NCI-H2196 (cell line): ENCODE measurements around the gene DNMT3A.

Experiments used
- DNase-seq: peaks from one replicate; lab custom pipeline; 2025; ENCODE audit not compliant: unreplicated experiment; lab: John Stamatoyannopoulos, UW

The DNMT3A gene

GRCh38 chr2:25245141-25245540 lies 96.6 kb downstream of the DNMT3A start:
- no peak for DNase-seq

- no peak for DNase-seq
Observed at GRCh38 chr2:25243995-25244394, 97.7 kb downstream of the DNMT3A start.

DNA sequence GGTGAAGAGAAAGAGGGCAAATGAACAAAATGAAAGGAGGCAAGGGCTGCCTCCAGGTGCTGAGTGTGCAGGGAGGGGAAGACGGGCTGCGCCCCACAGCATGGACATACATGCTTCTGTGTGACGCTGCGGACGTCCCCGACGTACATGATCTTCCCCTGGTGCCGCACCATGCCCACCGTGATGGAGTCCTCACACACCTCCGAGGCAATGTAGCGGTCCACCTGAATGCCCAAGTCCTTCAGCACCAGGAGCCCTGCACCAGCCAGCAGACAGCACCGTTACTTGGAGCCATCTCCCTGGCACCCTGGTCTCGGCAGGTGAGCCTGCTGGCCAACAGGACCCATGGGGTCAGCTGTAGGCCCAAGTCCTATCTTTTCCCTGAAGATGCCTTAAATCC lies 100.3 kb downstream of the DNMT3A start:
- DNase-seq, result no peak

DNA sequence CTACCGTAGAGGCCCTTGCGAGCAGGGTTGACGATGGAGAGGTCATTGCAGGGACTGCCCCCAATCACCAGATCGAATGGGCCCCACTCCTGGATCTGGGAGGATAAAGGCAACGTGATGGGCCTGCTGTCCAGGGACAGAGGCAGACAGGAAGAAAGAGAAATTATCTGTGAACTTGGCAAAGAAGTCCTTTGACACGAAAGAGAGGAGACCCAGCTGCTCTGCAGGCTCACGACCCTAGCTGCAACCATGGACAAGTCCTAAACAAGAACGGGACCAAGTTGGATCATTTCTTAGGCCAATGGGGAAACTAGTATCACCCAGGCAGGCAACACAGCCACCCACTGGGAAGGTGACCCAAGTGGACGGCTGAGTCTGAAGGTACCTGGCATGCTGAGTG lies 101.1 kb downstream of the DNMT3A start:
- no peak for DNase-seq

DNA sequence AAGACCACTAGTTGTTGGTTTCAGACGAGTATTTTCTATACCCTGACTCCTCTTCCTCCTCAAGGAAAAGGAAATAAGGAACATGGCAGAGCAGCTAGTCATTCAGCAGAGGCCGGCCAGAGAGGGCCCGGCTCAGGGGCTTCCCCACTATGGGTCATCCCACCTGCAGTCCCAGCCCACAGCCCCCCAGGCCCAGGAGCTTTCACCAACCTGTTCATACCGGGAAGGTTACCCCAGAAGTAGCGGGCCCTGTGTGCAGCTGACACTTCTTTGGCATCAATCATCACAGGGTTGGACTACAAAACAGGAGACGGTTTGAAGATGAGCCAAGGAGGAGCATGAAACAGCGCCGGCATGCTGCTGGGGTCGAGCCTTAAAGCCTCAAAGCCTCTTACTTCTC lies 102.8 kb downstream of the DNMT3A start:
- DNase-seq, result no peak

DNA sequence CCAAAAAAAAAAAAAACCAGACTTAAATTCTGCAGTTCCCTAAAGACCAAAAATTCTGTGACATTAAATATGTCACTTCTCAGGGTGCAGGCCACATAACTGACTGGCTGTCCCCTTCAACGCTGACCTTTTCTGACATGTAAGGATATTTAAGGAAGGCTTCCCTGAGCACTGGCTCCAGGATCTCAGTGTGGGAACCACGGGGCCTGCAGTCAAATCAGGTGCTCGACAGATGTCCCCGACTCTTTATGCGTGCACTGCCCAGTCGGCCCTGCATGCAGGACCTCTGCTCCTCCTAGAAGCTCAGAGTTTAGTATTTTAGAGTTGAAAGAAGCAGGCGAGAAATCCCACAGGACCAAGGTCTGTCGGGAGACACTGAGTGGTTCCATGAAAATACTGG lies 104.0 kb downstream of the DNMT3A start:
- DNase-seq, result no peak

DNA sequence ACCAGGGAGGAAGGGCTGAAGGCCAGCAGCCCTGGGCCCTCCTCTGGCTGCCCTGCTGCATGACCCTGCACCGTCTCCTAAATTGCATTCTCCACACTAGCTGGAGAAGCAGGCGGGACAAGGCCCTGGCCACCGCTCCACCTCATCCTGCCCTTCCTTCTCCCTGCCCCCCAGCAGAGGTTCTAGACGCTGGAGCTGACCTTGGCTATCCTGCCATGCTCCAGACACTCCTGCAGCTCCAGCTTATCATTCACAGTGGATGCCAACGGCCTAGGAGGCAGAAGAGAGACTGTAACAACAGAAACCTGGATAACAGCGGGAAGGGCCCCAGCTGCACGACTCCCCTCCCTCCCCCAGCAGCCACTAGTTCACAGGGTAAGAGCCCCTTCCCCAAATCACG lies 105.0 kb downstream of the DNMT3A start:
- no peak for DNase-seq

- peak; percentile 65 for DNase-seq
Observed at GRCh38 chr2:25234738-25235137, 107.0 kb downstream of the DNMT3A start.

DNA sequence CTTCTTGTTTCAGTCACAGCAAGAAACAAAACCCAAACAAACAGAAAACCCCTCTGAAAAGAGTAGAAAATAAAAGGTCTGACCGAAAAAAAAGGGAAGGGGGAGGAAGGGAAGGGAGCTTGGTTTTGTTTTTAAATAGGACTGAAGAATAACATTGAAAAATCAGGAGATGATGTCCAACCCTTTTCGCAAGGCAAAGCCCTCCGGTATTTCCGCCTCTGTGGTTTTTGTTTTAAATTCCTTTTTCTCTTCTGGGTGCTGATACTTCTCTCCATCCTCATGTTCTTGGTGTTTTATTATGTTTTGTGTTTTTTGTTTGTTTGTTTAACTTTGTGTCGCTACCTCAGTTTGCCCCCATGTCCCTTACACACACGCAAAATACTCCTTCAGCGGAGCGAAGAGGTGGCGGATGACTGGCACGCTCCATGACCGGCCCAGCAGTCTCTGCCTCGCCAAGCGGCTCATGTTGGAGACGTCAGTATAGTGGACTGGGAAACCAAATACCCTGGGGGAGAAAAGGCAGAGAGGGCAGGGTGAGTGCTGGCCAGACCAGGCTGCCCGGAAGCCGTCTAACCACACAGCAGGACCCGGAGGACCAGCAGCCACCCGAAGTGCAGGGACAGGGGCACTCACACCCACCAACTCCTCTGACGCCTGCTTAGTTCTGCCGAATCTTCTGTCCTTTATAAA lies 107.7 kb downstream of the DNMT3A start:
- no peak for DNase-seq

DNA sequence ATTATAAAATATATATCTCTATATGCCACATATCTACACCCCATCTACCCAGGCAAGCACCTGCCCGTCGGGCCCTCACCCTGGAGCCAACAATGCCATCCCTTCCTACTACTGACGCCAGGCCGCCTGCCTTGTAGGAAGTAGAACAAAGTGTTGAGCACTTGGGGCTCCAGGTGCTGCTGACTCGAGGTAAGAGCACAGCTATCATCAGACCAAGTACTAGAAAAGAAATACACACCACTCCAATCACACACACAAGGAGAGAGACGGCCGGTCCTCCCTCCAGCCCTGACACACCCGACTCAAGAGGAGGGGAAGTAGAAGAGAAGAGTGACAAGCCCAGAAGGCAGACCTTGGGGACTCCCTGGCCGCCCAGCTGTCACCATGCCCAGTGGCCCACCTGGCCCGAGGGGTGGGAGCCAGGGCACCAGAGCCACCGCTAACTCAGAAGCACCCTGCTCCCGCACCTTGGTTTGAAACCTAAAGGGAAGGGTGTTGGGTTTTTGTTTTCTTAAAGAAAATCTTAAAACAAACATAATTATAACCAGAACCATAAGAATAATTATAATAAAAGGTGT lies 109.4 kb downstream of the DNMT3A start:
- no peak for DNase-seq

GRCh38 chr2:25230948-25231311 lies 110.8 kb downstream of the DNMT3A start:
- no peak for DNase-seq

DNA sequence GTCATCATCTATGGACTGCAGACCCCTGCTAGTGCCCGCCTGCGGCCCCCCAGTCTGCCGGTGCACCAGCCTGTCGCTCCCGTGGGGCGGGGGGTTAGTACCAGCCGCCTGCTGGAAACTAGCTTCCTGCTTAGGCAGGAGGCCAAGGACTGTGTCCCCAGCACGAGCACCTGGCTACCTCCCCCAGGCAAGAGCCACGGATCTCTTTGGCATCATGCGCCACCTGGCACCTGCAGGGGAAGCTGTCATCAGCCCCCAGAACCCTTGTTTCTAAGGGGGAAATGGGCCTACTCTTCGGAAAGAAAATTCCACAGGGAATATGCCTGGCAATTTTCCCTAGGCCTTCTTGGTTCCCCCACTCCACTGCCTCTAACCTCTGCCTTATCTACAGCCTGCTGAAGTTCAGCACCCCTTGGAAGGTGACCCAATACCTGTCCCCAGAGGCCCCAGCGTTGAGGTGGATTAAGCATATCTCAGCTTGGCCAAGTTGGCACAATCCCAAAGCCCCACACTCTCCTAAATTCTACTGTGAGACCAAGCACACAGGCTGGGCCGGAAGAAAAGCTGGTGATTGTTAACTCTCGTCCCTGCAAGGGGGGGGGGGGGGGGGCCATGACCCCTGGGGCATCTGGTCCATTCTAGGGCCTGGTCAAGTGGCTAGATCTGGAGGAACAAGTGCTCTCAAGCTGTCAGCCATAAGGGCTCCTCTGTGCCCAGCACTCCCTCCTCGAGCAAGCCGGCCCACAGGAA lies 111.4 kb downstream of the DNMT3A start:
- DNase-seq, result peak; percentile 67

DNA sequence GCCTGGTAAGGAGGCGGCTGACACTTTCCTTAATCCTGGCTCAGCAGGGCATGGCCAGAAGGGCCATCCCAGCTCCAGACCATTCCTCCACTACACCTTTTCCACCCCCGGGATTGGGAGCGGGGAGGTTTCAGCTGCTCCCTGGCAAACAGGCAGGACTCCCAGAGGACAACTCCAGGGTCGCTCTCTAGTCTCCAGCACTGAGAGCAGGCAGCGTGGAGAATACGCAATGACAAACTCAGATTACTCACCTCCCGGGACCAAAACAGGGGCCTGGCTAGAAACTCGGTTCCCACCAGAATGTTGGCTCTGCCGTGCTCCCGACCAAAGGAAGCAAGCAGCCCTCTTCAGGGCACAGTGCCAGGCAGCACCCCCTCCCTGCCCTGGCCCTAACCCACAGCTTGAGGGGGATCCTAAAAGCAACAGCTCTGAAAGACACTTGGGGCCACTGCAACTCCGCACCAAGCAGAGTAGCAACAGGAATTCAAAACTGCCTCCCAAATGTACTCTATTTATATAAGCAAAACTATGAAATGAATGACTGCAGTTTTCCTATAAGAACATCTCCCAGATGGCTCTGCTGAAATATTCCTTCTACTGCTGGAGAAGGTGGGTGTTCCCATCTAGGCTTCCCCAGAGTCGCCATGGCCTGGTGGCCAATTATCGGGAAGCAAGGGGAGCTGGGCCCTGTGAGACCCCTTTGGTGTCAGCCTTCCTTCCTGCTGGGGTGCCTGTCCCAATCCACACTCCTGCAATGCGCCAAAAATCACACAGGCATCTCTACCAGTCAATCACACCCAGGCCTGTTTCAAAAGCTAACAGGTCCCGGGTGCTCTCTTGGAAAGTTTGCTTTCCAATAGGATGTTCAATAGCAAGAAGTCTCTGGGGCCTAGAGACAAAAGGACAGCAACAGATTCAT lies 112.2 kb downstream of the DNMT3A start:
- no peak for DNase-seq

GRCh38 chr2:25228848-25229278 lies 112.9 kb downstream of the DNMT3A start:
- DNase-seq, result peak; percentile 78

DNA sequence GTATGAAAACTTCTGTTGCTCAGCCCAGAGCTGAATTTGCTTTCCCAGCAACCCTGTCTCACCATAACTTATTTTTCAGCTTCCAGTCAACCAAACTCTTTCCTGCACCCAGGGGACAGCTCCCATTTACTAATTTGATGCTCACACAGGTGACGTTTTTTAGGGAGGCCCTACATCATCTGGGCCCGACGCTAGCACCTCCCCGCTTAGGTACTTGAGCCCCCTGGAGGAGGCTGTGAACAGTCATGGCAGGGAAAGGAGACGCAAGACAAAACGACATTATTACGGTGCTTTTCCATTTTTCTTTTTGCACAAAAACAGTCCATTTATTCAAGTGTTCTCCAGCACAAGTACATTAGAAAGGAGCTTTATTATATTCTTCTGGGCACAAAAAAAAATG lies 114.1 kb downstream of the DNMT3A start:
- DNase-seq, result no peak

GRCh38 chr2:25226827-25227226 lies 114.9 kb downstream of the DNMT3A start:
- DNase-seq, result no peak

GRCh38 chr2:25222477-25223121 lies 119.1 kb downstream of the DNMT3A start:
- DNase-seq, result no peak

- no peak for DNase-seq
Observed at GRCh38 chr2:25221579-25221978, 120.1 kb downstream of the DNMT3A start.

DNA sequence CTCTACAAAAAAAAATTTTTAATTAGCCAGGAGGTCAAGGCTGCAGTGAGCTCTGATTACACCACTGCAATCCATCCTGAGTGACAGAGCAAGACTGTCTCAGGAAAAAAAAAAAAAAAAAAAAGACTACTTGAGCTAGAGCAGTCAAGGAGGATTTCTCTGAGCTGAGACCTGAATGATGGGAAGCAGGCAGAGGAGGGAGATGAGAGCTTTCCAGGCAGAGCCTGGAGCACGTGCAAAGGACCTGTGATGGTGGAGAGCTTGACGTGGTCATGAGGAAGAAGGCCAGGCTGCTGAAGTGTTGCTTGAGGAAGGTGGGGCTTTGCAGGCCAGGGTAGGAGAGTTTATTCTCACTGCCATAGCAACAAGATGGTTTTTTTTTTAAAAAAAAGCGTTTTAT lies 121.4 kb downstream of the DNMT3A start:
- DNase-seq, result no peak

DNA sequence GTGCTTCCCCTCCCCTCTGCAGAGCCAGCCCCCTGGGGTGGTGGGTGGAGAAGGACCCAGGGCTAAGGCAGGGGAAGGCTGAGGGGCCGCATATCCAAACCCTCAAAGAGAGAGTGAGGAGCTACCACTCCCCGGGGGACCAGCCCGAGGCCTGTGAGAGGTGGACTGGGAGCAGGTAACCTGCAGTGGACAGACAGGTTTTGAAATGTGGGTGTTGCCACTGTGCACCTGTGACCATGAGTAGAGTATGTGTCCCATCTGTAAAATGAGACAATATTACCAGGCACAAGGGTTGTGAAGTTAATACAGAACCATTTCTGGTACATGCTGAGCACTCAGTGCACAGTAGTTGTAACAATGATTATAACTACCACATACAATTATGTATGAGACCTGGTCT lies 122.1 kb downstream of the DNMT3A start:
- DNase-seq, result no peak

DNA sequence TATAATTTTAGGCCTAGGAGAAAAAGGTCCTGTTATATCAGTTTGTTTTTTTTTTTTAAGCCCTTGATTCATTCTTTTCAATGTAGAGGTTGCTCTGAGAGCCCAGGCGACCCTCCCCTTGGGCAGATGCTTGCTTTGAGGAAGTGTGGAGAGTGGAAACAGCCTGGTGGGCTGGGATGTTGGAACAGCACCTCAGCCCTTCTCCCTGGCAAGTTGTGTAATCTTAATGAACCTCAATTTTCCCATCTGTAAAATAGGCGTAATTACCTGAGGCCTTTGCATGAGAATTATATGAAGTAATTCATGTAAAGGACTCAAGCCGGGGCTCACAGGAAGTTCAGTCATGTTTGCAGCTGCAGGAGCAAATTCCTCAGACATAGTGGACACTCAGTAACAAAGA lies 123.6 kb downstream of the DNMT3A start:
- no peak for DNase-seq
